ENCODE measurements around the gene TMEM214.

The TMEM214 gene

GRCh38 chr2:27013738-27014137, 19.0 kb upstream of the TMEM214 start:
- DNase-seq, result no peak

DNA sequence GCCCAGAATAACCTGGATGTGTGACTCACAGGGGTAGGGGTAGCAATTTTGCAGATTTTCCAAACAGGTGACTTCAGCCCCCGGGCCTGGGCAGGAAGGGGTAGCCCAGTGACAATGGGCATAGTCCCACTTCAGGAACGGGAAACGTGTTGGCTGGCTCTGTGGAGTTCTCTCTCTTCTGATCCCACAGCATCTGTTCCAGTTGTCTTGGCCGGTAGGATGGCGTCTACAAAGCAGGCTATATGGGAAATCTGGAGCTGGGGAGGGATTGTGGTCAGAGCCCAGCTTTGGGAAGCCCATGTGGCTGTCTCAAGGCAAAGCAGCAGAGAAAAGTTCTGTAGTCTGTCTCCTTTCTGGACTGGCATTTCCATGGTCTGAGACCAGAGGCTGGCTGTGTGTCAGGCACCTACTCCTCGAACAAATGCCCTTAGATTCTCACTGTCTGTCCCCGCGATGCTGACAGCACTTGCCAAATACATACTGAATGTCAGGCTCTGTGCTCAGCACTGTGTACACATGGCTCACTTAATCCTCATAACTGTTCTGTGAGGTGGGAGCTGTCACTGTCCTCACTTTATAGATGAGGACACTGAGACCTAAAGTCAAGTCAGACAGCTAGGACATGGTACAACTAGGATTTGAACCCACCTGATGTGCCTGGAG, 17.9 kb upstream of the TMEM214 start:
- no peak for DNase-seq

DNA sequence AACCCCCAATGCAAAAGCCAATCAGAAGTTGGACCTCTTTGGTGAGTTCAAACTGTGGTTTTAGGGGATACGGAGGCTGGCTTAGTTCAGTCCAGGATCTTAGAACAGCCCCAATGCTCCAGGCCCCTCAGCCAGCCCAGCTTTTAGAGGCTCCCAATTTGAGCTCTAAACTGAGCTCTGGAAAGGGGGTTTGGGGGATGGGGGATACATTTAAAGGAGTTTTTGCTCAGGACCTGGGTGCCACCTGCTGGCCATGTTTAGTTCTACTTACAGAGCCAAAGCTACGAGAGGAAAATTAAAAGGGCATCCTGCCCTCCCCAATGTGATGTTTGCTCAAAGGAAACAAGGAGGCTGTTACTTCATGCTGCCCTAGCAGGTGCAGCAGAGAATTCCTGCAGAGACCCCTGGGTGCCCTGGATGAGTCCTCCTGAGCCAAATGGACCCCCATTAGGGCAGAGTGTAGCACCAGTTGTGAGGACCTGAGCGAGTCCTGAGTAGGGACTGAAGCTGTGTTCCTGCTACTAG, 15.9 kb upstream of the TMEM214 start:
- peak; percentile 70 for DNase-seq

DNA sequence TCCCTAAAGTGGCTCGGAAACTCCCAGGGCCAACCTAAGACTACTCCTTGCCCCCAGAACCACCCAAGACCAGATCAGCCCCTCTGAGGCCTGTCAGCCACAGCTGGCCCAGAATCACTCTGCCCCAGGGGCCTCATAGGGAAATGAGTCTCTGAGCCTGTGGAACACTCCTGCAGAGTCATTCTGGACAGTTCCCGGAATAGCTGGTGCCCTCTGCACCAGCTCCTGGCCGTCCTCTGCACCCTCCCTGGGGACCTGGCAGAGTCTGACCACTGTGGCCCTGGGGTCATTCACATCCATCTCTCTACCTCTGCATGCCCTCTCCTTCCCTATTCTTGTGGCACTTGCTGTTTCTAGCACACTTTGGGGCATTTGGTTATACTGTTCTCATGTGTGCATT, 14.6 kb upstream of the TMEM214 start:
- no peak for DNase-seq

DNA sequence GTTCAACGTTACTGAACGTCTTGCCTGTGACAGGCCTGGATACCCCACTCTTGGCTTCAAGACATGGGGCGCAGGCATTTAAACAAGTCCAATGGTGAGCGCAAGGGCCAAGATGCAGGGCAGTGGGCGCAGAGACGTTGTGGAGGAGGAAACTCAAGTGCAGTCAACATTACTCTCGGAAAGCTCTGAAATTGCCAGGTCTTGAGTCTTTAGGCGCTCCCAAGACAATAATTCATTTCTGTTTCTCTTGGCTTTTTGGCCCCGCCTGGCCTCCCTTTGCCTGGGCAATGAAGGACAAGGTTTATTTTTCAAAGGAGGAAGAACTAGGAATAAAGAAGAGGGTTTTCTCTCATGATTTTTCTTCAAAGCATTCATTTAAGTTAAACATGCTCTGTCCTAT, 13.3 kb upstream of the TMEM214 start:
- DNase-seq, result no peak

- no peak for DNase-seq
These were observed 12.6 kb upstream of the TMEM214 start for GRCh38 chr2:27019931-27020855.

- DNase-seq, result no peak
These were observed 11.3 kb upstream of the TMEM214 start for GRCh38 chr2:27021253-27022049.

- no peak for DNase-seq
These were observed 9.0 kb upstream of the TMEM214 start for GRCh38 chr2:27023740-27024139.

GRCh38 chr2:27024188-27024587, 8.6 kb upstream of the TMEM214 start:
- no peak for DNase-seq

DNA sequence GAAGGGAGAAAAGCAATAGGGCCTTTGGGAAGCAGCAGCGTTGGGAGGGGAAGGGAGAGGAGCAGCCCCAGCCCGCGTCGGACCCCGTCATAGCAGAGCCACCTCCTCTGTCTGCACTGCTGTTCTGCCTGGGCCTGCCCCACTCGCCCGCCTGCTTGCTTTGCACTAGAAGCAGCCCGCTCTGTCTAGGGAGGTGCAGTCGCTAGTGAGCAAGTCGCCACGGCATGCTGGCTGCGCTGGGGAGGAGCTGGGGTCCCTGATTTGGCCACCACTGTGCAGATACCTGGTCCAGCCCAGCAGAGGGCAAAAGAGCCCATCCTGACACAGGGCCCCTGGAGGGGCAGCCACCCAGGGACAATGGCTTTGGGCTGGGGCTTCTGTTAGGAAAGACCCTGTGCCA, 8.0 kb upstream of the TMEM214 start:
- DNase-seq, result no peak

DNA sequence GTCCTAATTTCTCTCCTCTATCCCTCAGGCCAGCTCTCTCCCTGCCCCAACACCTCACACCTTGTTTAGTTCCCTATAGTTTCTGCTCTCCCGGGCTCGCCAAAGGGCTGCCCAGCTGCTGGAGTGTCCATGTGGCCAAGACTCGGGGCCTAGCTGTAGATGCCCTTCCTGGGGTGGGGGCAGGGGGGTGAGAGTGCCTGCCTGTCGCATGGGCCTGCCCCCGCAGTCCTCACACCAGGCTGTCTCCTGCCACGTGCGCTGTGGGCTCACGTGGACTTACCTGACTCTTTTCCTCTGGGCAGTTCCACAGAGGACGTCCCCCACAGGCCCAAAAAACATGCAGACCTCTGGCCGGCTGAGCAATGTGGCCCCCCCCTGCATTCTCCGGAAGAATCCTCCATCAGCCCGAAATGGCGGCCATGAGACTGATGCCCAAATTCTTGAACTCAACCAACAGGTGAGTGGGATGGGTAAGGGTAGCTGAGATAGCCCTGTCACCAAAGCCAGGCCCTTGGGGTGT, 7.4 kb upstream of the TMEM214 start:
- no peak for DNase-seq

DNA sequence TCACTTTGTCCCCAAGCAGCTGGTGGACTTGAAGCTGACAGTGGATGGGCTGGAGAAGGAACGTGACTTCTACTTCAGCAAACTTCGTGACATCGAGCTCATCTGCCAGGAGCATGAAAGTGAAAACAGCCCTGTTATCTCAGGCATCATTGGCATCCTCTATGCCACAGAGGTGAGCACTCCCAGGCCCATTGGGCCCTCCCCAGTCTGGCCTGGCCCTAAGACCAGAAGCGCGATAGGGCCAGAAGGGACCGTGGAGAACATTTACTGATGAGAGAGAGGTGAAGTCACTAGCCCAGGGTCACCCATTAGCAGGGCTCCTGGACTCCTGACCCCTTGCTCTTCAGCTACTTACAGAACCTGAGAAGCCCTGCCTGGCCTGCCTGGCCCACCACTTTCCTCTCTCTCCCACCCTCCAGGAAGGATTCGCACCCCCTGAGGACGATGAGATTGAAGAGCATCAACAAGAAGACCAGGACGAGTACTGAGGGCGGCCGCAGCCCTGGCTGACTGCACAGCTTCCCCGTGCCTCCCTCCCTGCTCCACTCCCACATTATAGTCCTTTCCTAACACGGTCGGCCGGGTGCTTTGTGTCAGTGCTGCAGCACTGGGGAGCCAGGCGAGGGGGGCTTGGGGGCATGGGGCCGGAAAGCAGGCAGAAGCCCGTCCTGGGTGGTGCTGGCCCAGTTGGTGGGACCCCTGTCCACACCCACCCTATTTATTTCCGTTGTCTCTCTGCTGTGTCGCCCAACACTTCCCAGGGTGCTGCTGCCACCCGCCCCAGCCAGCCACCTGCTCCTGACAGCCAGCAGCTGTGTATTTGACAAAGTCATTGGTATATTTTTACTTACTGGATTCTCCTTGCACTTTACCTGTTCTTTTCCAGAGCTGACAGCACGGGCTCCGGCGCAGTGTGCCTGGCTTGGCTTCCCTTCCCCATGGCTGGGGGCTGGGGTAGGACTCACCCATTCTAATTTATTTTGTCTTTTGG, 6.6 kb upstream of the TMEM214 start:
- no peak for DNase-seq

GRCh38 chr2:27027211-27027651, 5.5 kb upstream of the TMEM214 start:
- no peak for DNase-seq

DNA sequence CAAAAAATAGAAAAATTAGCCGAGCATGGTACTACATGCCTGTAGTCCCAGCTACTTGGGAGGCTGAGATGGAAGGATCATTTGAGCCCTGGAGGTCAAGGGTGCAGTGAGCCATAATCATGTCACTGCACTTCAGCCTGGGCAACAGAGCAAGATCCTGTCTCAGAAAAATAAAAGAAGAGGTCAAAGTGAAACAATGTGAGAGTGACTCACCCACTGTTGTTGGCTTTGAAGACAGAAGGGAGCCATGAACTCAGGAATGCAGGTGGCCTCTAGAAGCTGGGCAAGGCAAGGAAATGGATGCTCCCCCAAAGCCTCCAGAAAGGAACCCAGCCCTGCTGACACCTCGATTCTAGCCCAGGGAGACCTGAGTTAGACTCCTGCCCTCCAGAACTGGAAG, 3.7 kb upstream of the TMEM214 start:
- DNase-seq, result no peak

DNA sequence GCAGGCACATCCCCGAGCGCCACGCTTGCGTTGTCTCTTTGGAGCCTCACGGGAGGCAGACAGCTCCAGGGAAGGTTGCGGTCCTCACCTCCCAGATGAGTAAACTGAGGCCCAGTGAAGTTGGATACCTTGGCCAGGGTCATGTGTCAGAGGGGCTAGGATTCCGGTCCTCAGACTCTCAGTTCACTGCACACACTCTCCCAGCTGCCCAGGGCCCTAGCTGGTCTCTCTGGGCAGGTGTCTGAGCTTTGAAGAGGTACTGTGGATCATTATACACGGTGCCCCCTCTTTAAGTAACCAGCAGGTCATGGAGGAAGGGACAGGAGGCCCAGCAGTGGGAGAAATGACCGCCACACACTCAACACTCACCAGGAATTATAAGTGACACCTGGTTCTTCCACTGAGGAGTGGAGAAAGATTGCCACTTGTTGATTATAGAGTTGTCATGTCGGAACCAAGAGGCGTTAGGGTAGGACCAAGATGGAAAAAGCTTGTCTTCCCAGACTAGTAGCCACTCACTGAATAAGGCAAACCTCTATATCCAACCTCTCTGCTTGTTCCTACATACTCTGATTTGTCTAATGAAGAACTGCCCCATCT, 588 bp downstream of the TMEM214 start:
- DNase-seq, result no peak

DNA sequence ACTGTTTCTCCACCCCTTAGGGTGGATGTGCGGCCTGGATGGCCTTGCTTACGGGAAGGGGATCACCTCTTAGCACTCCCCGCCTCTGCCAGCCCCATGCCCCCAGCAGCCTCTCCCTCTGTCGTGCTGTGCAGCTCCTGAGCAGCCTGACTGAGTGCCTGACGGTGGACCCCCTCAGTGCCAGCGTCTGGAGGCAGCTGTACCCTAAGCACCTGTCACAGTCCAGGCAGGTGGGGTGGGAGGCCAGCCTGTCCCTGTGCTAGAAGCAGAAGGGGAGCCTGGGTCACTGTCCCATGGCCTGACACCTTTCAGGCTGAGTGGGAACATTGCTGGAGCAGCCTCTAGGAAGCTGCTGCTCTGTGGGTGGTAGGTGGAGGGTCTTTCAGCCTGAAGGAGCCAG, 5.2 kb downstream of the TMEM214 start:
- DNase-seq, result no peak

GRCh38 chr2:27038631-27039339, 6.0 kb downstream of the TMEM214 start:
- DNase-seq, result no peak

- DNase-seq, result no peak
These were observed 6.7 kb downstream of the TMEM214 start for GRCh38 chr2:27039426-27039825.

GRCh38 chr2:27039871-27040270, 7.1 kb downstream of the TMEM214 start:
- DNase-seq, result no peak

- DNase-seq, result no peak
These were observed 7.5 kb downstream of the TMEM214 start for GRCh38 chr2:27040282-27040681.

DNA sequence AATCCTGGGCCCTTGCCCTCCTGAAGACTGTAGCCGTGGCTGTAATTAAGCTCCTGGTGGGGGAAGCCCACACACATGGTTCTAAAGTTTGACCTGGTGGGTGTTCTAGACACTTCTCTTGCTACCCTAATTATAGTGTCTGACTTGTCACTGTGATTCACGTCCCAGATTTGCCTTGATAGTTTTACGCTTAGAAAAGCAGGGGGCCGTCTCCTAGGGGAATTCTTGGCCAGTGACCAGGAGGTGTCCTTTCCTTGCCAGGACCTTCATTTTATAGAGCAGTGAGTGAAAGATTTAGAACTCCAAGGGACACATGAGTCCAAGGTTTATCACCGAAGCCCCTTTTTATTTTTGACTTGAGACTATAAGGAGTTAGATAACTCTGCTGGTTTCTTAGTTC, 9.0 kb downstream of the TMEM214 start:
- DNase-seq, result no peak

All from CD4-positive, alpha-beta T cell treated with Interleukin-17A for 4 hours (primary cell).